NB4 (cell line): ENCODE results near the gene CADM2.

Experiments used
- DNase-seq: peaks from one replicate; pipeline ENCODE4 v3.0.0; 2010; ENCODE audit warnings: low read depth
- H3K4me3 ChIP-seq: one replicate; pipeline ENCODE4 v1.5.1; 2011; ENCODE audit warnings: mild to moderate bottlenecking, low read depth, low read length, moderate library complexity
- CTCF ChIP-seq: IDR thresholded peaks from one replicate; pipeline ENCODE4 v1.5.1; 2012; ENCODE audit warnings: low read depth, low read length
- MAX ChIP-seq: IDR thresholded peaks from 2 replicates; pipeline ENCODE4 v1.6.1; 2011; ENCODE audit warnings: low read depth, low read length
- MYC ChIP-seq: IDR thresholded peaks from 2 replicates; pipeline ENCODE4 v1.6.1; 2011; ENCODE audit warnings: low read depth, low read length
- POLR2A ChIP-seq: IDR thresholded peaks from 2 replicates; pipeline ENCODE4 v1.6.1; 2011; ENCODE audit warnings: mild to moderate bottlenecking; ENCODE audit not compliant: insufficient read length; ENCODE audit errors: extremely low read depth

CADM2 gene

GRCh38 chr3:85003479-85003878, 44.7 kb downstream of the CADM2 start:
- TF ChIP-seq POLR2A = no peak
- no peak for TF ChIP-seq MYC
- no peak for TF ChIP-seq MAX
- DNase-seq = no peak
- H3K4me3 ChIP-seq = no peak overlapping the region

- H3K4me3 ChIP-seq = no peak overlapping the region
- no peak for TF ChIP-seq CTCF
- TF ChIP-seq POLR2A = no peak
- no peak for TF ChIP-seq MYC
- no peak for TF ChIP-seq MAX
- no peak for DNase-seq
Observed at GRCh38 chr3:85004147-85004546, 45.4 kb downstream of the CADM2 start.

GRCh38 chr3:85005946-85006345, 47.2 kb downstream of the CADM2 start:
- no peak for TF ChIP-seq MYC
- no peak for TF ChIP-seq POLR2A
- no peak for TF ChIP-seq CTCF
- TF ChIP-seq MAX = no peak
- no peak overlapping the region for H3K4me3 ChIP-seq

GRCh38 chr3:85007195-85008094, 48.7 kb downstream of the CADM2 start:
- no peak overlapping the region for H3K4me3 ChIP-seq
- TF ChIP-seq MYC = no peak
- no peak for TF ChIP-seq POLR2A
- TF ChIP-seq CTCF = no peak
- no peak for TF ChIP-seq MAX
- peak; percentile 36 for DNase-seq

More at GRCh38 chr3:85005946-85006345, 47.2 kb downstream of the CADM2 start:
- no peak for DNase-seq

GRCh38 chr3:85020828-85021227, 62.0 kb downstream of the CADM2 start:
- TF ChIP-seq CTCF = no peak
- no peak for TF ChIP-seq MAX
- no peak for TF ChIP-seq MYC
- no peak for TF ChIP-seq POLR2A
- no peak overlapping the region for H3K4me3 ChIP-seq
- no peak for DNase-seq

- no peak for TF ChIP-seq MAX
- TF ChIP-seq MYC = no peak
- no peak for TF ChIP-seq POLR2A
- TF ChIP-seq CTCF = no peak
- H3K4me3 ChIP-seq = no peak overlapping the region
- DNase-seq = no peak
Observed at GRCh38 chr3:85030052-85030451, 71.3 kb downstream of the CADM2 start.
